IMR-90 (cell line): ENCODE data around the gene GCK. TPM values are rescaled to one million over a fixed set of nuclear protein-coding genes. Genes with fewer than 3 reads are reported as not detected.

Experiments used
- ATAC-seq: fragments of 200-7000 bp; cut with Tn5 transposase; 2 replicates; pipeline ENCODE4 v1.9.1; 2020; ENCODE audit warnings: low read depth, mild to moderate bottlenecking, moderate library complexity
- BruUV-seq: library from RNA; stranded (reverse); fragments of 400-500 nt; replicated peaks from 2 replicates; lab custom pipeline; 2021; lab: Mats Ljungman, UMichigan
- CTCF ChIA-PET: fragments of 300-600 bp; formaldehyde crosslinking; extraction: SDS; loops from one replicate; lab custom pipeline; 2021; ENCODE audit warnings: antibody characterized with exemption; lab: Yijun Ruan, JAX
- POLR2A ChIA-PET: fragments of 300-600 bp; sonication (Branson Sonifier 250); formaldehyde crosslinking; loops from one replicate; lab custom pipeline; 2022; ENCODE audit warnings: antibody characterized with exemption; ENCODE audit not compliant: unreplicated experiment; lab: Charles Lee
- DNase-seq: peaks from one replicate; pipeline ENCODE4 v3.0.0; 2013
- H2AFZ ChIP-seq: replicated peaks from 2 replicates; pipeline ENCODE3; 2013; ENCODE audit warnings: low read length, mild to moderate bottlenecking; ENCODE audit not compliant: poor library complexity
- H2AK5ac ChIP-seq: 2 replicates; pipeline ENCODE4 v1.6.1; 2013; ENCODE audit warnings: low read depth, low read length, inconsistent platforms
- H2AK9ac ChIP-seq: replicated peaks from 2 replicates; pipeline ENCODE3; 2013; ENCODE audit warnings: mild to moderate bottlenecking, low read depth, low read length, moderate library complexity; ENCODE audit not compliant: poor library complexity
- H2BK120ac ChIP-seq: 2 replicates; pipeline ENCODE4 v1.6.1; 2013; ENCODE audit warnings: low read depth, low read length, inconsistent platforms
- H2BK15ac ChIP-seq: 3 replicates; pipeline ENCODE4 v1.6.1; 2013; ENCODE audit warnings: low read depth, low read length, inconsistent platforms
- H2BK20ac ChIP-seq: 2 replicates; pipeline ENCODE4 v1.6.1; 2013; ENCODE audit warnings: low read depth, mild to moderate bottlenecking, inconsistent platforms, low read length, moderate library complexity
- H2BK5ac ChIP-seq: 2 replicates; pipeline ENCODE4 v1.6.1; 2013; ENCODE audit warnings: mild to moderate bottlenecking, low read depth, low read length, inconsistent platforms; ENCODE audit not compliant: poor library complexity, severe bottlenecking
- H3K14ac ChIP-seq: replicated peaks from 2 replicates; pipeline ENCODE4 v1.6.1; 2013; ENCODE audit warnings: low read depth, low read length, inconsistent platforms
- H3K18ac ChIP-seq: 2 replicates; pipeline ENCODE4 v1.6.1; 2013; ENCODE audit warnings: low read depth, low read length, control low read depth
- H3K23ac ChIP-seq: 2 replicates; pipeline ENCODE4 v1.6.1; 2013; ENCODE audit warnings: low read depth, low read length, inconsistent platforms
- H3K27ac ChIP-seq: 2 replicates; pipeline ENCODE4 v1.5.1; 2013; ENCODE audit warnings: mild to moderate bottlenecking, control low read depth, low read length; ENCODE audit not compliant: insufficient read depth
- H3K27me3 ChIP-seq: 2 replicates; pipeline ENCODE4 v1.6.1; 2013; ENCODE audit warnings: low read length; ENCODE audit not compliant: control insufficient read depth, insufficient read depth
- H3K36me3 ChIP-seq: 2 replicates; pipeline ENCODE4 v1.6.1; 2013; ENCODE audit warnings: low read length, mixed read lengths; ENCODE audit not compliant: control insufficient read depth, insufficient read depth
- H3K4ac ChIP-seq: 2 replicates; pipeline ENCODE4 v1.6.1; 2013; ENCODE audit warnings: low read depth, low read length, inconsistent platforms
- H3K4me1 ChIP-seq: 2 replicates; pipeline ENCODE4 v1.6.1; 2013; ENCODE audit warnings: low read length, mixed read lengths; ENCODE audit not compliant: control insufficient read depth, insufficient read depth
- H3K4me2 ChIP-seq: 2 replicates; pipeline ENCODE4 v1.6.1; 2013; ENCODE audit warnings: low read depth, mild to moderate bottlenecking, control low read depth, low read length, moderate library complexity
- H3K4me3 ChIP-seq: 2 replicates; pipeline ENCODE4 v1.5.1; 2013; ENCODE audit warnings: low read depth, mild to moderate bottlenecking, control low read depth, low read length, moderate library complexity; ENCODE audit not compliant: insufficient read depth
- H3K56ac ChIP-seq: 2 replicates; pipeline ENCODE4 v1.6.1; 2013; ENCODE audit warnings: low read length, inconsistent platforms; ENCODE audit not compliant: insufficient read depth; ENCODE audit errors: extremely low read depth
- H3K79me1 ChIP-seq, 2 experiments: 2 replicates each; pipeline ENCODE4 v1.6.1; 2013; ENCODE audit warnings: low read length in 2 of 2, inconsistent platforms in 1 of 2, low read depth in 1 of 2
- H3K9ac ChIP-seq: 2 replicates; pipeline ENCODE4 v1.6.1; 2013; ENCODE audit warnings: low read depth, low read length, control low read depth
- H3K9me1 ChIP-seq: 2 replicates; pipeline ENCODE4 v1.6.1; 2013; ENCODE audit warnings: low read length, inconsistent platforms; ENCODE audit not compliant: insufficient read depth
- H3K9me3 ChIP-seq: 2 replicates; pipeline ENCODE4 v1.6.1; 2013; ENCODE audit warnings: low read length; ENCODE audit not compliant: control insufficient read depth, insufficient read depth
- H4K20me1 ChIP-seq: 2 replicates; pipeline ENCODE4 v1.6.1; 2013; ENCODE audit warnings: low read length, inconsistent platforms; ENCODE audit not compliant: insufficient read depth
- H4K5ac ChIP-seq: 2 replicates; pipeline ENCODE4 v1.6.1; 2013; ENCODE audit warnings: mild to moderate bottlenecking, low read depth, low read length, control low read depth
- H4K8ac ChIP-seq, 2 experiments: 2 replicates each; pipeline ENCODE4 v1.6.1; 2013; ENCODE audit warnings: low read depth in 2 of 2, low read length in 2 of 2, control low read depth in 1 of 2, inconsistent platforms in 1 of 2
- H4K91ac ChIP-seq: 2 replicates; pipeline ENCODE4 v1.6.1; 2013; ENCODE audit warnings: low read depth, low read length, inconsistent platforms; ENCODE audit not compliant: insufficient read depth
- BHLHE40 ChIP-seq: fragments of 150-350 bp; IDR thresholded peaks from 2 replicates; pipeline ENCODE4 v1.6.1; 2016; ENCODE audit warnings: mild to moderate bottlenecking, low read depth, low read length
- MAFK ChIP-seq: IDR thresholded peaks from 2 replicates; pipeline ENCODE4 v1.6.1; 2012; ENCODE audit warnings: low read depth, low read length, improper control_type of control experiment
- MAZ ChIP-seq: IDR thresholded peaks from 2 replicates; pipeline ENCODE4 v1.6.1; 2012; ENCODE audit warnings: low read depth, mild to moderate bottlenecking, low read length, improper control_type of control experiment, moderate library complexity, borderline replicate concordance
- MXI1 ChIP-seq: IDR thresholded peaks from 2 replicates; pipeline ENCODE4 v1.6.1; 2012; ENCODE audit warnings: low read depth, mild to moderate bottlenecking, low read length, moderate library complexity, borderline replicate concordance
- POLR2A ChIP-seq: IDR thresholded peaks from 2 replicates; pipeline ENCODE4 v1.6.1; 2012; ENCODE audit warnings: mild to moderate bottlenecking, low read depth, low read length
- RAD21 ChIP-seq: IDR thresholded peaks from 2 replicates; pipeline ENCODE4 v1.6.1; 2012; ENCODE audit warnings: low read length, improper control_type of control experiment
- RCOR1 ChIP-seq: IDR thresholded peaks from 2 replicates; pipeline ENCODE4 v1.6.1; 2012; ENCODE audit warnings: mild to moderate bottlenecking, low read length, improper control_type of control experiment; ENCODE audit not compliant: insufficient replicate concordance
- WGBS, 2 experiments: methylation state at CpG; one replicate each; pipeline versions ENCODE4 v1.1.5 to v1.1.7; 2013; ENCODE audit warnings: missing lambda C conversion rate in 2 of 2; ENCODE audit not compliant: insufficient read length in 1 of 2; ENCODE audit errors: extremely low coverage in 2 of 2; 5-methylcytosine and 5-hydroxymethylcytosine counted together
- dilution Hi-C: fragments of 300-500 bp; cut with HindIII; formaldehyde crosslinking; loops from one replicate; pipeline ENCODE4 v1.14.3; 2018; ENCODE audit warnings: low sequenced_read_pairs; ENCODE audit not compliant: unreplicated experiment
- in situ Hi-C: fragments of 300-500 bp; cut with MboI; formaldehyde crosslinking; loops from 3 replicates; pipeline ENCODE4 v1.14.3; 2019; ENCODE audit warnings: low sequenced_read_pairs, inconsistent platforms, mixed read lengths
- intact Hi-C: fragments of 100-400 bp; cut with micrococcal nuclease; formaldehyde crosslinking; loops from 2 replicates; pipeline ENCODE4 v1.10.0; 2022
- polyA plus RNA-seq, 3 experiments: library from polyadenylated mRNA; depleted of rRNA; stranded (reverse); fragments of >200 nt; gene quantifications; 2 replicates each; pipeline ENCODE4 v1.2.3, GENCODE V29; 2012; ENCODE audit warnings: low replicate concordance in 1 of 3
- total RNA-seq: library from RNA; depleted of rRNA; stranded (reverse); fragments of >200 nt; gene quantifications from 2 replicates; pipeline ENCODE4 v1.2.3, GENCODE V29; 2012
- TF ChIP-seq, protein P1 (sequence below): fragments of 150-350 bp; IDR thresholded peaks from 2 replicates; pipeline ENCODE4 v1.6.1; 2017; ENCODE audit warnings: mild to moderate bottlenecking, antibody characterized with exemption, low read length, low read depth

The GCK gene
- total and polyA plus RNA-seq, 2 of the 4 experiments (the other 2 are of a cell fraction), result 0.14 to 0.18 TPM

DNA sequence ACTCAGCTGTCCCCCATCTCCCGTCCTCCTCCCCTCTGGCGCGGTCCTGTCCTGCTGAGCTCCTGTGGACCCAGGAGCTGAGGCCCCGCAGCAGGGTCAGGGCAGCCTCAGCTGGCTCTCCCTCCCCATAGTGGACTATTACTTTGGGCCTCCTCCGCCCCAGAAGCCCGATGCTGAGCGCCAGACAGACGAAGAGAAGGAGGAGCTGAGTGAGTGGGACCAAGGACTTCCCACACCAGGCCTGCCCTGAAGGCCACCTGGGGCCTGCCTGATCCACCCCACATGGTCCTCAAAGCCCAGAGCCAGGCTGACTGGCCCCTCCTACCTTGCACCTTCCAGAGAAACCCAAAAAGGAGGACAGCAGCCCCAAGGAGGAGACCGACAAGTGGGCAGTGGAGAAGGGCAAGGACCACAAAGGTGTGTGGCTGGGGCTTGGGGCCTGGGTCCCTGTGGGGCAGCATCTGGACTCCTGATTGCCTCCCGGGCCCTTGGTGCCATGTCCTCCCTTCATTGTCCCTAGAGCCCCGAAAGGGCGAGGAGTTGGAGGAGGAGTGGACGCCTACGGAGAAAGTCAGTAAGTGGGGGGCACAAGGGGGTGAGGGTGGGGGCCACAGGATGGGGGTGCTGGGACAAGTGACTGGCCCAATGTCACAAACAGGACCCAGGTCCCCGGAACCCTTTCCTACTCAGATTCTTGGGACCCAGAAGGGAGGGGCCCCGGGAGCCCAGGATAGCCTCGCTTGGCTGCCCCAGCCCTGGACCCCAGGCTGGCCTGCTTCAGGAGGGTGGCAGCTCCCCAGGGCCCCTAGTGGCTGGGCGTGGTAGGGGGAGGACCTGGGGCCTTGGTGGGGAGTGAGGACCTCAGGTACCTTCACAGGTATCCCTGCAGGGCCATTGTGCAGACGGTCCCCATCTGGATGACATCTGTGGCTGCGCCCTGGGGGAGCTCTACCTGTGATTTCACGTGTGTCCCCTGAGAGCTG, 80.2 kb downstream of the GCK start:
- H4K20me1 ChIP-seq, result no peaks in the 10 kb centered on the region
- TF ChIP-seq, protein P1, sequence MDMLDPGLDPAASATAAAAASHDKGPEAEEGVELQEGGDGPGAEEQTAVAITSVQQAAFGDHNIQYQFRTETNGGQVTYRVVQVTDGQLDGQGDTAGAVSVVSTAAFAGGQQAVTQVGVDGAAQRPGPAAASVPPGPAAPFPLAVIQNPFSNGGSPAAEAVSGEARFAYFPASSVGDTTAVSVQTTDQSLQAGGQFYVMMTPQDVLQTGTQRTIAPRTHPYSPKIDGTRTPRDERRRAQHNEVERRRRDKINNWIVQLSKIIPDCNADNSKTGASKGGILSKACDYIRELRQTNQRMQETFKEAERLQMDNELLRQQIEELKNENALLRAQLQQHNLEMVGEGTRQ, result no peak
- TF ChIP-seq MXI1, result no peak
- no peak for TF ChIP-seq MAZ
- no peak for TF ChIP-seq RCOR1
- TF ChIP-seq BHLHE40, result no peak
- no peak for TF ChIP-seq POLR2A
- TF ChIP-seq MAFK, result no peak
- TF ChIP-seq RAD21, result no peak
- no peak overlapping the region for H3K4me3 ChIP-seq
- peaks cover 2% of the 10 kb centered on the region for H3K36me3 ChIP-seq
- H4K8ac ChIP-seq, result no peak overlapping the region
- no peak overlapping the region for H3K27ac ChIP-seq
- H2AK5ac ChIP-seq, result no peak overlapping the region
- ATAC-seq (no peak), DNase-seq (no peak)
- peaks cover 8% of the 10 kb centered on the region for H3K9me1 ChIP-seq
- no TSS peak for BruUV-seq
- H3K14ac ChIP-seq, result no peak overlapping the region
- H2BK20ac ChIP-seq, result no peak overlapping the region
- CTCF ChIA-PET, result no interaction called here
- in situ Hi-C loops (no loop called here), intact Hi-C loops (no loop called here), dilution Hi-C loops (no loop called here)
- H2BK120ac ChIP-seq, result no peak overlapping the region
- WGBS, 2 experiments, result 95% methylated on average over 6 of the region's 21 CpGs; no CpG with 5 or more reads in 1 of the 2 experiments
- H4K91ac ChIP-seq, result no peak overlapping the region
- no peak overlapping the region for H3K4me2 ChIP-seq
- no peaks in the 10 kb centered on the region; a peak in 1 of 4 replicates for H3K79me1 ChIP-seq
- no peak overlapping the region for H3K18ac ChIP-seq
- POLR2A ChIA-PET, result no interaction called here
- no peak overlapping the region for H2BK15ac ChIP-seq
- H3K4me1 ChIP-seq, result peaks cover 14% of the 10 kb centered on the region
- H2AFZ ChIP-seq, result no peak overlapping the region
- no peak overlapping the region for H2AK9ac ChIP-seq
- H2BK5ac ChIP-seq, result no peak overlapping the region
- no peak overlapping the region for H3K9ac ChIP-seq
- no peaks in the 10 kb centered on the region for H3K9me3 ChIP-seq
- no peak overlapping the region for H4K5ac ChIP-seq
- no peak overlapping the region for H3K56ac ChIP-seq
- H3K4ac ChIP-seq, result no peak overlapping the region
- H3K27me3 ChIP-seq, result no peaks in the 10 kb centered on the region
- no peak overlapping the region for H3K23ac ChIP-seq
